ENCODE data around the gene ZNF717.

Gene ZNF717

DNA sequence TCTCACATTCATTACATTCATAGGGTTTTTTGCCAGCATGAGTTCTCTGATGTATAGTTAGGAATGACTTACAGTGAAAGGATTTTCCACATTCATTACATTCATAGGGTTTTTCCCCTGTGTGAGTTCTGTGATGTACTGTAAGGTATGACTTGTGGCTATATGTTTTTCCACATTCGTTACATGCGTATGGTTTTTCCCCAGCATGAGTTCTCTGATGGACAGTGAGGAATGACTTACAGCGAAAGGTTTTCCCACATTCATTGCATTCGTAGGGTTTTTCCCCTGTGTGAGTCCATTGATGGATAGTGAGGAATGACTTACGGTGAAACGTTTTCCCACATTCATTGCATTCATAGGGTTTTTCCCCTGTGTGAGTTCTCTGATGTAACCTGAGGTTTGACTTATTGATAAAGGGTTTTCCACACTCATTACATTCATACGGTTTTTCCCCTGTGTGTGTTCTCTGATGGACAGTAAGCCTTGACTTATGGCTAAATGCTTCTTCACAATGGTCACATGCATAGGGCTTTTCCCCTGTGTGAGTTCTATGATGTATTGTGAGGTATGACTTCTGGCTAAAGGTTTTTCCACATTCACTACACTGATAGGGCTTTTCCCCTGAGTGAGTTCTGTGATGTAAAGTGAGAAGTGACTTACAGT is 47.4 kb downstream of the ZNF717 start:
- no peak overlapping the region for H3K9ac ChIP-seq (ENCODE audit: low read depth, low read length)
- peaks cover 85% of the 10 kb centered on the region for H3K9me3 ChIP-seq (ENCODE audit: control insufficient read depth, insufficient read depth, low read length)
- no peaks in the 10 kb centered on the region for H3K4me1 ChIP-seq (ENCODE audit: control insufficient read depth, insufficient read depth, low read length)
- H3K27ac ChIP-seq (ENCODE audit: low read depth, low read length): no peak overlapping the region
- peaks cover 44% of the 10 kb centered on the region for H3K36me3 ChIP-seq (ENCODE audit: control insufficient read depth, insufficient read depth, low read length)
- H3K27me3 ChIP-seq (ENCODE audit: control insufficient read depth, insufficient read depth, low read length): no peaks in the 10 kb centered on the region
- H3K4me3 ChIP-seq (ENCODE audit: low read depth, low read length): 0 out of 2 replicates have a peak overlapping the region, but pooled peaks have one; percentile 15

GRCh38 chr3:75727985-75728384 is 57.4 kb downstream of the ZNF717 start:
- peaks cover 8% of the 10 kb centered on the region; the same call in 1 of the 2 replicates for H3K36me3 ChIP-seq (ENCODE audit: control insufficient read depth, insufficient read depth, low read length)
- peaks cover 67% of the 10 kb centered on the region for H3K9me3 ChIP-seq (ENCODE audit: control insufficient read depth, insufficient read depth, low read length)
- no peaks in the 10 kb centered on the region for H3K27me3 ChIP-seq (ENCODE audit: control insufficient read depth, insufficient read depth, low read length)
- H3K4me3 ChIP-seq (ENCODE audit: low read depth, low read length): no peak overlapping the region
- no peak overlapping the region for H3K27ac ChIP-seq (ENCODE audit: low read depth, low read length)
- no peaks in the 10 kb centered on the region for H3K4me1 ChIP-seq (ENCODE audit: control insufficient read depth, insufficient read depth, low read length)
- H3K9ac ChIP-seq (ENCODE audit: low read depth, low read length): no peak overlapping the region

DNA sequence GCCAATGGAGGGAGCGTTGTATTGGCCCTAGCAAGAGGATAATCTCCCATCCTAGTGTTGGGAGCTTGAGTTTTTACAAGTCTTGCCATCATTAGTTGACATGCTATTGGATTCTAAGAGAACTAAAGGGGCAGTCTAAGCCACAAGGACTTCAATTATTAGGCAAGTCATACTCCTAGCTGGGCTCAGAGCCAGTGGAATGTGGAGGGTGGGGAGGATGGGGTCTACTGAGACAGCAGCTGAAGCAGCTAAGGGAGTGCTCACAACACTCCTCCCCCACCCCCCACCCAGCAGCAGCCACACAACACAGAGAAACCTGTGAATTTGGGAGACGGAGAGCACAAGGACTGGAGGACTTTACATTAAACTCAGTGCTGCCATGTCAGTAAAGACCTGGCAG is 93.3 kb downstream of the ZNF717 start:
- Histone ChIP-seq H3K27me3 (ENCODE audit: control insufficient read depth, insufficient read depth, low read length) (no peaks in the 10 kb centered on the region), H3K4me3 (ENCODE audit: low read depth, low read length) (no peak overlapping the region), H3K9ac (ENCODE audit: low read depth, low read length) (no peak overlapping the region), H3K9me3 (ENCODE audit: control insufficient read depth, insufficient read depth, low read length) (no peaks in the 10 kb centered on the region; the same call in 1 of the 2 replicates), H3K27ac (ENCODE audit: low read depth, low read length) (no peak overlapping the region), H3K4me1 (ENCODE audit: control insufficient read depth, insufficient read depth, low read length) (no peaks in the 10 kb centered on the region), H3K36me3 (ENCODE audit: control insufficient read depth, insufficient read depth, low read length) (no peaks in the 10 kb centered on the region)

DNA sequence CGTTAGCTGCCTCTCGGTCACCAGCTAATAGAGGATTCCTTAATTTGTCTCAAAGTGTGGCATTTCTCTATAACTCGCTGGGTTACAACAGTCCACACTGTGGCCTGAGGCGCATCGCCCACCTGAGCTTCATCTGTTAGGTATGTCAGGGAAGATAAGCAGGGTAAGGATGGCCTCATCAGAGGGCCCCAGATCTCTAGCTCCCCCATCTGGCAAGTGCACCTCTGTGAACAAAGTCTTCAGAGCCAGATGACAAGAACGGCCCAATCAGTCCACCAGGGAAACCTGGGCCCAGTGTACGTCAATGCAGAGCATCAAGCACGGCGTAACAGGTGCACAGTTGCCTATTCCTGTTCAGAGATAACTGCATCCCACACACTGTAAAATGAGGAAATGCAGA is 98.0 kb downstream of the ZNF717 start:
- Histone ChIP-seq H3K27me3 (ENCODE audit: control insufficient read depth, insufficient read depth, low read length) (no peaks in the 10 kb centered on the region), H3K9me3 (ENCODE audit: control insufficient read depth, insufficient read depth, low read length) (no peaks in the 10 kb centered on the region), H3K27ac (ENCODE audit: low read depth, low read length) (no peak overlapping the region), H3K9ac (ENCODE audit: low read depth, low read length) (no peak overlapping the region), H3K36me3 (ENCODE audit: control insufficient read depth, insufficient read depth, low read length) (no peaks in the 10 kb centered on the region), H3K4me3 (ENCODE audit: low read depth, low read length) (no peak overlapping the region), H3K4me1 (ENCODE audit: control insufficient read depth, insufficient read depth, low read length) (no peaks in the 10 kb centered on the region)
